NCI-H1417 treated with DMSO at 0.1 percent for 48 hours (cell line): ENCODE measurements around the gene NECTIN1.

Experiments
- DNase-seq: peaks from one replicate; lab custom pipeline; 2025; lab: John Stamatoyannopoulos, UW

NECTIN1 gene

DNA sequence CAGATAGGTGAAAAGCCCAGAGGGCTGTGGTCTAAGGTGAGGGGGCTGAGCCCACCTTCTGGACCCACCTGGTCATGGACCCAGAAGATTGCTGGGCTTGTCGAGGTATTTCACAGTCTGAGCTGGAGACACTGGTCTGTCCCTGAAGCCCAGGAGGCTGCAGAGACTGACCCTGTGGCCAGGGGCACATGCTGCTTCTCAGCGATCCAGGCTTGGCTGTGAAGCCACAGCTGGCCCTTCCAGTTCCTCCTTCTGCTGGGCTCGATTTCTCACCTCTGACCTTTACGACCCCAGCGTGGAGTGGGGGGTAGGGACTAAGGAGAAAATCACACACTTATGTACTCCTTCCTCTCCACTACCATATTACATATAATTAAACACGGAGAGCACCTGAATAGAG is 88.5 kb downstream of the NECTIN1 start:
- no peak for DNase-seq

DNA sequence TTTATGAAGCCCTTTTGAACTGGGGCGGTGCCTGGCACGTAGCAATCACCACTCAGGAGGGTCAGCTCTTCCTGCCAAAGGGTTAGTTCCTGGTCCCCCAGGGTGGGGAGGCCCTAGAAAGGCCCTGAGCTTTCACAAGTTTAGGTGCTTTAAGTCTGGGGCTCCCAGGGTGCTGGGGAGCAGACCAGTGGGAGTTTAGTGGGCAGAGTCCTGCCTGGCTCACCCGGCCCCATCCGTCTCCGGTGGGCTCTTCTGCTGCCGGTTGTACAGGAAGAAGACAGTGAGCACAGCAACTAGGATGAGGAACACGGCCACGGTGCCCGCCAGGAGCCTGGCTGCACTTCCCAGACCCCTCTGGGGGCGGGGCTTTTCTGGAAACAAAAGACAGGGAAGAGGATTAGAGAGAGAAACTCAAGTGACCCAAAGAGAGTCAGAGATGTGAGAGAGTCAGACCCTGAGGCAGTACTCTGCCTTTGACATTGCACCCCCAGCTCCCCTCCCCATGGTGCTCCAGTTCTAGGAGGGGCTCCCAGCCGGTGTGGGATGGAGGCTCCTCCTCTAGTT is 89.3 kb downstream of the NECTIN1 start:
- DNase-seq: no peak

DNA sequence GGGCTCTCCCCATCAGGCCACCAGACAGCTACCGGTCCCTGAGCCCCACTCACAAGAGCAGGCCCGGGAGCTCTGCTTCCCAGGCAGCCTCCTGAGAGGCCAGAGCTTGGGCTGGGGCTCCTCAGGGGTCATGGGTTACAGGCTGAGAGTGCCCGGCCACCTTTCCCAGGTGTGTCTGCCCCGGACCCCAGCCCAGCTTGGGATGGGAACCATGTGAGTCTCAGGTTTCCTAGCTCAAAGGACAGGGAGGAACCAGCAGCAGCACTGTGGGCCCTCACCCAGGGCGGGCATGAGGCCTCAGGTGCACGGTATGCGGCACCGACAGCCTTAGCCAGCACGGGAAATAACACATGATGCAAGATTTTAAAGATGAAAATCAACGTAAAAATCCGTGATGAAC is 90.1 kb downstream of the NECTIN1 start:
- DNase-seq: no peak

DNA sequence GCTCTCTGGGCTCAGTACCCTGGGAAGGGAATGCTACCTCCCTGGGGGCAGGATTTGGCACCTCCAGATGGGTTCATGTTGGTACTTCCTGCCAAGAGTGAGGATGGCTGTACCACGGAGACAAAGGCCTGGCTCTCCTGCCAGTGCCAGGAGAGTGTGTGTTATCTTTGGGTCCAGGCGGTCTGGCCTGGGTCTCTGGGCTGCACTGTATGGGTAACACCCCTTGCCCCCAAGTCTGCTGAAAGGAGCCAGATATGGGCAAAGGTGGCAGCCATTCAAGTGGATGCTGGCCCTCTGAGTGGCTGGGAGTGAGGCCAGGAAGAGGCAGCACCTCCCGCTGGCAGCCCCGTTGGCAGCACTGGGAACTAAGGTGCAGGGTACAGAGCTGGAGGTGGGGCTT is 91.5 kb downstream of the NECTIN1 start:
- DNase-seq: no peak

DNA sequence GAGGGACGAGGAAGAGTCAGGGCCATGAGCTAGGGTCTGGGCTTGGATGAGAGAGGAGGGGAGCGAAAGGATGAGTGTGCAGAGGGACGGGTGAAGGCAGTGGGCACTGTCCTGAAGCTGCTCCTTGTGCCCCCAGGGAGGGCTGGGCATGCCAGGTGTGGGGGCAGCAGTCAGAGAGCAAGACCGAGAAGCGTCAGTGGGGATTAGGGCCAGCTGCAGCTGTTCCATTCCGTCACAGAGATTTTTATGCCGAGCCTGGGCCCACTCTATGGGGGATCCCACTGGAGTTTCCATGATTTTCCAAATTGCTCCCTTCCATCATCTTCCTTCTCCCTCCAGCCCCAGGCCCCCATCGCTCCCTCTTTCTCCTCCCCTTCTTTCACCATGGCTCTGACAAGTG is 93.2 kb downstream of the NECTIN1 start:
- DNase-seq: no peak

DNA sequence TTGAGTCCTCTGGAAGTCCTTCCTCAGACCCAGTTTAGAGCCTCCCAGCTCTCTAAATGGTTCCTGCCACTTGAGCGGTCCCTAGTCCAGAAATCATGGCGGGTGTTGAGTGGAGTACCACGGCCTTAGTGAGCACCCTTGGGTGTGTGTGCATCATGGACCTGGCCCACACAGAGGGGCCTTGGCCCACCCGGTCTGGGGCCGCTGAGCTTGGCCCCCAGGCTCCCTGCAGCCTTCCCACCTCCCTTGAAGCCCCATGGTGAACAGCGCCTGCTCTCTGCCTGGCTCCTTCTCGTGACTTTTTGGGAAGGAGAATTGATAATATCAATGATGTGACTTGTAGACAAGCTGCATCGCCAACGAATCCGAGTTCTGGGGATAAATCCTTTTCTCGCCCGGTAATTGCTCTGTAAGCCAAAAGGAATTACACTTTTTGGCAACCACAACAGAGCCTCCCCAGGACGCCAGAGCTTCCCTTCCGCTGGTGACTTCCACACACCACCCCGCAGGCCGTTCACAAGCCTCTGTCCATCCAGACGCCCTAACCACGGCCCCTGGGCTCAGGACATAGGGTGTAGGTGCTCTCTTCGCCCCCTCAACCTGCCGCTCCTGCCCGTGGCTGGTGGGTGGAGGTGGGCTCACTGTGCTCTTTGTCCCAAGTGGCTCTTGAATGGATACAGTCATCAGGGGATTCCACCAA is 93.8 kb downstream of the NECTIN1 start:
- DNase-seq: no peak

DNA sequence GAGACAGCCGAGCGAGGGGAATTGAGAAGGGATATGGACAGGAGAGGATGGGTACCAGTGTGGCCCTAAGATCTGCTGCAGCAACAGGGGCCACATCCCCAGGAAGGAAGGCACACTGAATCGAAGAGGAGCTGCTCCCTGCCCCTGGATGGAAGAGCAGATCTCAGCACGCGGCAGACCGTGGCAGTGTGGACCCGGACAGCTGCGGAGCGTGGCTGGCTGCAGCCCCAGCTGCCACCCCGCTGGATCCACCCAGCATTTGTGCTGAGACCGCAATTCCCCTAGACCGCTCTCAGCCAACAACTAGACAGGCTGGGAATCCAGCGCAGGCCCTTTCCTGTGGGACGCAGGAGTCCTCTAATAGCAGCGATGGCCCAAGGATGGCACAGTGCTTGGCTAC is 94.7 kb downstream of the NECTIN1 start:
- DNase-seq: no peak

DNA sequence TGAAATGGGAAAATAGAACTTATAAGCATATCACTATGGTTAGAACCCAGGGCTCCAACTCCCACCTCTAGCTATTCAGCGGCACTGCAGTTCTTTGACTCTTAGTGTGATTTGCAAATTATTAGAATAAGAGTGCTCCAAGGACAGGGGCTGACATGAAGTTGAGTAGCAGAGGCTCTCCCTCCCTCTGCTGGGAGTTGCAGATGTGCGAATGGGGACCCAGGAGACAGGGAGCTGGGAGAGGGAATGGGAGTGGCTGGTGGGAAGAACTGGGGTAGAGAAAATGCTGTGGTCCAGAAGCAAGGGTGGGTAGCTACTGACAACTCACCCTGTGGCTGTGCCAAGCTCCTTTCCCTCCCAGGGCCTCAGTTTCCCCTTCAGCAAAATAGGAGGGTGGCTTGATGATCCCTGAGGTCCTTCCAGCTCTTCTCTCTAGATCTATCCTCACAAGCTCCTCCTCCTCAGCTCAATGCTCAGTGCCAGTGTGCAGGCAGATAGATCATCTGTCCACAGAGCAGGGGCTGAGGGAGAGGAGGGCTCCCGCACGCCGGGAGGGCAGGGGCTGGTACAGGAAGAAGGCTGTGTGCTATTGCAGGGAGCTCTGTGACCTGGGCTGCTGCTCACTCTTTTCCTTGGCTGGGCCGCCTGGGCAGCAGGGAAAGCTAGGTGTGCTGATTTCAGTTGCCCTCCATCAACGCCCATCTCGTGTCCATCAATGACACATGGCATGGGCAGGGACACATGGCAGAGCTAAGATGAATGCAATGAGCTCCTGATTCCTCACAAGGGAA is 99.0 kb downstream of the NECTIN1 start:
- DNase-seq: no peak

DNA sequence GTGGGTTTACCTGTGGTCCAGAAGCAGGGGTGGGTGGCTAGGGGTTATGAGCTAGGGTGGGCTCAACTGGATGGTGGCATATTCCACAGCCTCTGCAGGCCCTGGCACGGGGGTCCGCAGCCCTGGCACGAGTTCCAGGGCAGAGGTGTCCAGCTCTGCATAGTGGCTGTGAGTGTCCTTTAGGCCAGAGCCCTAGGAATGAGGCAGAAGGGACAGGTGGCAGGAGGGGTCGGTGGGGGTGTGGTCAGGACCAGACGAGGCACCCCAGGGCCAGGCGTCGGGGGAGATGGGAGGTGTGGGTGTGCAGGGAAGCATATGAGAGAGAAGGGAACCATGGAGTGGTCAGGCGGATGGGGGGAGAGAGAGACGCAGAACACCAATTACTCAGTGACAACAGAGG is 99.9 kb downstream of the NECTIN1 start:
- no peak for DNase-seq

DNA sequence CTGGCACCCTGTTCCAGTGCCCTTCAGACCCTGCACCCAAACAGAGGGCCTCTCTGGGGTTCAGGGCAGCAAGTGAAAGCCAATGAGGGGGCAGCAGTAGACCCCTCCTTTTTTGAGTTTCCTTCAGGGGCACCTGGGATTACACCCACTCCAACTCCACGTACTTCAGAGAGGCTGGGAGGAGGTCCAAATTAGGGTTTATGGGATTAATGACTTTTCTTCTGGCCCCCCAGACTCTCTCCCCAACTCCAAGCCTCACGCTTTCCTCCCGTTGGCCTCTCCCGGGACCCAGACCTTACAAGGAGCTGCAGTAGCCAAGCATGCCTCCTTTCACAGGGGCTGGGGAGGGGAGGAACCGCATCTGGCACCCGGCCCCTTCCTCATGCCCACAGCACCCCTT is 101.7 kb downstream of the NECTIN1 start:
- no peak for DNase-seq

DNA sequence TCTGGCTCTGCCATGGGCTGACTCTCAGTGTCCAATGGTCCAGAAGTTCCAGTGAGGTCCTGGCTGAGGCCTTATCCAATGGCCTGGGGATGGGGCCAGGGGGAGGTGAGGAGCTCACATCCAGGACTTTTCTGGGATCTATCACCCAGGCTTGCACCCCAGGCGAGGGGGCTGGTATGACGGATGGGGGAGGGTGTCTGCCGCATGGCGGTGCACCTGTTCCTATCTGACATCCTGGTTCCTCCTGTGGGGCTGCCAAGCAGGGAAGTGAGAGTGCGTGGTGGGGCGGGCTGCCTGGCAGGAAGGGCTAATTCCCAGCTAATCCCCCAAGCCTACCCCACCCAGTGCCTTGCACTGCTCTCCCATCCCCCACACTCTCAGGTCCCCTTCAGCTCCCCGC is 102.1 kb downstream of the NECTIN1 start:
- no peak for DNase-seq

DNA sequence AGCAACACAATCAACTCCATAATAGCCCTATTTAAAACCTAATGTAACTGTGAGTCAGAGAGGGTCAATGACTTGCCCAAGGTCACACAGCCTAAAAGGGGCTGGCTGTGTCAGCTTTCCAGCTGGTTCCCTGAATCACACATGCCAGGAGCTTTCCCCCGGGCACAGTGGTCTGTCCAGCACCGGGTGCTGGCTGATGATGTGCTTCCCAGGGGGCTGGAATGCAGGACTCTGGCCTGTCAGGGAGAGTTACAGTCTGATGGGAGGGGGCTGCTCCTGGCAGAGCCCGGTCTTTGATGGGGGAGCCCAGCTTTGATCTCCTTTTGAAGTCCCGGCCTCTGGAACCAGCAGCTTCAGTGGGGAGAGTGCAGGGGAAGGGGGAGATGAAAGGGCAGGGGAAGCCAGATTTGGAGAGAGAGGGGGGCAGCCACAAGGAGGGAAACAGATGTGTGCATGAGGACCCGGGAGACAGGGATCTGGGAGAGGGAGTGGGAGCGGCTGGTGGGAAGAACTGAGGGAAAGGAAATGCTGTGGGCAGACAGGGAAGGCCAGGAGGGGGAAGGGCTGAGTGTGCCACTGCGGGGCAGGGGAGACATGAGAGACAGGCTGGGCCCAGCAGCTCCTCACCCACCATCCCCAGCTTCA is 102.7 kb downstream of the NECTIN1 start:
- no peak for DNase-seq

DNA sequence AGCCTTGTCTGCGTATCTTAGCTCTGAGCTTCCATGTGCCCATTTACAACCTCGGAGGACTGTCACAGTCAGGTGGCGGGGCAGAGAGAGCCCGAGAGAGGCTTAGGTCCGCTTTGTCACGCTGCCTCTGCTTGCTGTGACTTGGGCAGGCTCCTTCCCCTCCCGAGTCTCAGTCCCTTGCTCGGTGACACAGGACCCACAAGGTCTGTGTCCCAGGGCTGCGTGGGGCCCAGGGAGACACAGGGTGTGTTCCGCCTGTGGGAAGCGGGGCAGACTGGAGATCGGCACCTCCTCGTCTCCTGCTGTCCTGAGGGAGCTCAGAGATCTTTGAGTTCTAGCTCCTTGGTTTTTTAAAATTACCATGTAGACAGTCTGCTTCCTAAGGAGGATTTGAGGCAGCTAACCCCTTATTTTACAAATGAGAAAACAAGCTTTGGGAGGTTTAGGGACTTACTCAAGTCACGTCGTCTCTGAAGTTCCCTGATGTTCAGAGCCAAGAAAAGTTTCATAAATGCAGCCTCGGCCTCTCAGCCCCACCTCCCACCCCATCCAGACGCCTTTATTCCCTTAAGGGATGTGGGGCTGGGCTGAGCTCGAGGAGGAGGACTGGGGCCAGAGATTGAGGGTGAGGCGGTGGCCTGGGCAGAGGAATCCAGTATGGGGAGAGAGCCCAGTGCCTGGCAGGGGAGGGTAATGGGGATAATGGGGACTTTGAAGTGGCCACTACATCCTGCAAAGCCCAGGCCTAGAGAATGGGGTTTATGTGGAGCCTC is 103.6 kb downstream of the NECTIN1 start:
- no peak for DNase-seq

DNA sequence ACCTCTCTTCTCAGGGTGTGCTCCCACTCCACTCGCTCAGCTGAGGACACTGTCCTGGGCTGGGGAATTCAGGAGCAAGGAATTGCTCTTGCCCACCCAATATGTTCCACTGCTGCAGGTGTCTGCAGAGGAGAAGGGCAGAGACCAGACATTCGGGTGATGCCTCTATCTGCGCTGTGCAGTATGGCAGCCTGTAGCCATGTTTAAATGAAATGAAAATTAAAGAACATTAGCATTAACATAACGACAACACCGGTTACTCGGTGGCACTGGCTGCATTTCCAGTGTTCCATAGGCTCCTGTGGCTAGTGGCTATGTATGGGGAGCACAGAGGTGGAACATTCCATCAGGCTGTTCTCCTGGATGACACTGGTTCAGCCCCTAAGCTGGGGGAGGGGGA is 104.4 kb downstream of the NECTIN1 start:
- no peak for DNase-seq

DNA sequence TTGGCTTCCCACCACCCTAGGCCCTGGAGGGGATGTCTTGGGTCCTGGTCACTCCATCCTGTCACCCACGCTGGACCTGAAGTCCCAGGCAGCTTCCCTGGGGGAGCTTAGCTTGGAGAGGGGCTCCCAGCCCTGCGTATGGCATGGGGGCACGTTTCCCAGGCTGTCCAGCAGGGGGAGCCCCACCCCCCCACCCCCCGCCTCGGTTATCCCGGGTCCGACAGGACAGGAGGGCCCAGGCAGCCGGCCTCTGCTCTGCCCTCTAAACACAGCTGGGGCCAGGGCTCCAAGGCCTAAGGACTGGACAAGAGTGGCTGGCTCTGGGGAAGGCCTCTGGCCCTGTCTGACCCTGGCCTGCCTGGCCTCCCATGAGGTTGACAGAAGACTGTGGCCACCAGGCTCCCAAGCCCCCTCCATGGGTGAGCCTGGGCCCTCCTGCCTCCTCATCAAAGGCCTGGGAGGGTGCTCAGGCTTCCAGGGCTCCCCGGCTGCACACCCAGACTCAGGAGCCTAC is 104.8 kb downstream of the NECTIN1 start:
- no peak for DNase-seq

DNA sequence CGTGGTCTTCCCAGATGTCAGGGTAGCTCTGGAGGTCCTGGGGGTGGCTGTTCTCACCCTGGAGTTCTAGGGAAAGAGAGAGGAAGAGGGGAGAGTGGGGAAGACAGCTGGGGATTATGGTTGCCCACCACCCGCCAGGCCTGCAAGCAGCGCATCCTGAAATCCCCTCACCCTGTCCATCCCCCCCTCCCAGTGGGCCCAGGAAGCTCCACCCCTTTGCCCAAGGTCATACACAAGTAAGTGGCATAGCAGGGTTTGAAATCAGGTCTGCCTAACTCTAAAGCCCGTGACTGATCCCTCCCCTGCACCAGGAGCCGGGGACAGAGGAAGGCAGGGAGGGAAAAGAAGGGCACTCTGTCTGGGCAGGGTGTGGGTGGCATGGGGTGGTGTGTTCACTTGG is 105.3 kb downstream of the NECTIN1 start:
- no peak for DNase-seq

DNA sequence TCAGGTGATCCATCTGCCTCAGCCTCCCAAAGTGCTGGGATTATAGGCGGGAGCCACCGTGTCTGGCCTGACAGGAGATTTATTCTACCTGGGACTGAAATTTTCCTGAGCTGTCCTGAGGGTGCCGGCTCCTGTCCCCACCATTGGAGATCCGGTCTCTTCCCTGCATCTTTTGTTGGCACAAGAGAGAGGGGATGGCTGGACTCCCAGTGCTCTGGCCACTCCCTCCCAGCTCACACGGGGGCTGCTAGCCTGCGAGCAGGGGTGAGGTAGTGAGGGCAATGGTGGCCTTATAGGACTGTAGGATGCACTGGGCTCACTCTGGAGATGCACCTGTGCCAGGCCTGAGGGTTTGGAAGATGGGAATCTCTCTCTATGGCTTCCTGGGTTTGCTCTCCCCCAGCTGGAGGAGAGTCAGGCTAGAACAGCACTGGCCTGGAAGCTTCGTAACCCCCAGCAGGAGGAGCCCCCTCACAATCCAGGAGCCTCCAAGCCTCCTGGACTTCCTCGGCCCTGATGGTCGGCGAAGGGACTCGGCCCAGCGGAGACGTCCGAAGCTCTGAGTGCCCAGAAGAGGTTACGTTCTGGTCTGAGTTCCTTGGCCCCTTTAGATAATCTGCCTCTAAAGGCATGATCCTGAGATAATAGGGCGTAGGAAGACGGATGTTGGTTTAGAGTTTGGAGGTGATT is 106.4 kb downstream of the NECTIN1 start:
- no peak for DNase-seq

DNA sequence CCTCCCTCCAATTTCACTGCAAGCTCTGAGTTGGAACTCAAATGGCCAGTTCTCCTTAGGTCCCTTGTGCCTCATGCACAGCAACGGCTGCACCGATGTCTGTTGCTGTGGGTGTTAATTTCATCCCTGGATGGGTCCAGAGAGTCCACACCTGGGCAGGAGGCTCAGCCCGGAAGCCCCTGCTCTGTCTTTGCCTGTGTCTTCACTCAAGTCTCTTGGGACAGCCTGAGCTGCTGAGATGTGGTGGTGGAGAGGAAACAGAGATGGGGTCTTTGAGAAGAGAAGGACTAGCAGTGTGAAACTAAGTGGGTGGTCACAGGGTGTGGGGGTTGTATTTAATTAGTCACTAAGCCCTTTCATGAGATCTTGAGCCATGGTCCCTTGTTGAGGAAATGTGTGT is 109.3 kb downstream of the NECTIN1 start:
- DNase-seq: no peak

DNA sequence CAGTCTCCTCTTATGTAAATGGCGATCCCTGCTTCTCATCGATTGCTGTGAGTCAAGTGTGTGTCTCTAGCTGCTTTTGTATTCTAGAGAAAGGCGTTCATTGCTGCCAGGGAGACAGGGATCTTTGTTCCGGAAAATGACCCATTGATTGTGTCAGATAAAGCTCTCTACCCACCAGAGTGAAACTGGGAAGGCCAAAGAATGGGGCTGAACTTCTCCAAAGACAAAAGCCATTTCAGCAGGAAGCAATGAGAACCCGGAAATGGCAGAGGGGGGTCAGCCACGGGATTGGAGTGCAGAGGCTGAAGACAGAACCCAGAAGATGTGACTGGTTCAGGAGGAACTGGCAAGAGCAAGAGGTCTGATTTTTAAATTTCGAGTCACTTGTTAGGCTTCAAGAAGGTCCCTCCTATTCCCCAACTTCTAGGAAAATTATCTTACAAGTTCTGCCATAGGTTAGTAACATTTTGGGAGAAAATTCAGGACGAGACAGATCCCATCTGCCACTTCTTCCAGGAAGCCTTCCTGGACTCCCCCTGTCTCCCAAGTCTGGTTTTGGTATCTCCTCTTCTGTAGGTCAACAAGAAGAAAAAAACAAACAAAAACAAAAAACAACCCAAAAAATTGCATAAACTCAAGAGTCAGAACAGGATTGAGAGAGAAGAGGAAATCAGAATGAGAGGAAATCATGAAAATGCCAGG is 110.6 kb downstream of the NECTIN1 start:
- DNase-seq: no peak

DNA sequence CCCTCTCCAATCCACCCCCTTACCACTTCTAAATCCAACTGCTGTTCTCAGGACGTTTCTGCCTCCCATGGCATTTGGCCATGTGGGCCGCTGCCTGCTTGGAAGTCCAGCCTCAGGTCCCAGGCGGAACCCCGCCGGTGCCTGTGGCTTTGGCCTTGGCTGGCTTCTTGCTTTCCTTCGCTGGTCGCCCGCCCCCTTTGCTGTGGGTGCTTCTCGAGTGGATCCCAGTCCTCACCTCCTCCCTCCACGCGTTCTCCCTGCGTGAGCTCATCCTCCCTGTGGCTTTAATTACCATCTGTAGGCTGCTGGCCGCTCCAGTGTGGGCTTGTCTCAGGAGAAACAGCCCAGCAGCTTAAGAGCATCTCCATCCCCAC is 111.7 kb downstream of the NECTIN1 start:
- no peak for DNase-seq
